DMS79 treated with DMSO at 0.1 percent for 48 hours (cell line): Measurements from ENCODE around the gene OR52N2.

ENCODE experiments used
- DNase-seq: peaks from one replicate; lab custom pipeline; 2025; lab: John Stamatoyannopoulos, UW

OR52N2 gene

DNA sequence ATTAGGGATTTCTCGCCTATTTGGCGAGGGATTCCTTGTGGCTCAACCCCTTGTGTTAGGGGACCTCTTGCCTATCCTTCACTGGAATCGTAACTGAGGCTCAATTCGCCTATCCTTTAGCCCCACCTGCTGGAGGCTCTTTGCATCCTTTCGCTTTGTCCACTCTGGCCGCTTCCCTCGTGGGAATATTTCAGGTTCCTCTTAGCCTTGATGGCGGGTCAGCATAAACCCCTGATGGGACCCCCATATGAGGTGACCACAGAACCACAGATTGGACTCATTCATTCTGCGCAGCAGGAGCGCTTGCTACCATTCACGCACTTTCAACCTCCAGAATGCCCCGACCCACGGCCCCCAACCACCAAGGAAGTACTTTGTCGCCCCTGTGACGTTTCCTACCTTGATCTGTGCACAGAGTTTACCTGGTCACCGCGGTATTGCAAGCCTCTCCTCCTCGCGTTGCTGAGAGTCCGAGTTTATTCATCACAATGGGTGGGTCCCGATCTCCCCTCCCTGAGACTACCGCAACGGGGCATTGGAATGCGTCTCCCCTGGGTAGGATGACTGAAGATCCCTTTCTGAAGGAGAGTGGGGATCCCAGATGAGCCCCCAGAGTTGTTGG, at the start of gene OR52N2:
Gene OR52N2, plus strand, starts transcription at position 425 of the 622 bp plus-strand sequence. CDS start 11,412 bp downstream, outside the sequence.
- peak; percentile 11 for DNase-seq

DNA sequence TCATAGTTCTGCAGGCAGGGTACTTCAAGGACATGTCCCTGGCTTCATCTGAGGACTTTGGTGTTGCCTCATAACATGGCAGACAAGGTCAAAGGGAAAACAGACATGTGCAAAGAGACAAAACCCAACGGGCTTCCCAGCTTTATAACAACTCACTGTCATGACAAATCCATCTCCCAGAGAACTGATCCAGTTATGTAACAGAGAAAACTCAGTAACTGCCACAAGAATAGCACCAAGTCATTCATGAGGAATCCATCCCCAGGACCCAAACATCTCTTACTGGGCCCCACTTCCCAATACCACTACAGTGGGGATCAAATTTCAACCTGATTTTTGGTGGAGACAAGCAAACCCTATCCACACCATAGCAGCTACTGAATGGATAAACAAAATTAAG, 41.7 kb upstream of the OR52N2 start:
- no peak for DNase-seq

DNA sequence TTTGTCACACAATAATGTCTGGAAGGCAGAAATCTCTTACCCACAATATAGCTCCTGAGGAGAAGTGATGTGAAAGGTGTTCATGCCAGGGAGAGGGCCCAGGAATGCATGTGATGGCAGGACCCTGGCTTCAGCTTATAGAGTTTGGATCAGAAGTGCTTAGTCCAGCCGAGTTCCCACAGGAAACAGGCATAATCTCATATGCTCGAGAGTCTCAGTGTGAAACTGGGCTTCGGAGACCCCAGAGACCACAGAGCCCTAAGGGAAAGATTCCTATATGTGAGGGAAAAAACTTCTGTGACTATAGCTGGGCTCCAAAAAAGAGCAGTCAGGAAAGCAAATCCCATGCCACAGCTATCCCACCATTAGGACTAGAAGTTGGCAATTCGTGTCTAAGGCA, 25.5 kb upstream of the OR52N2 start, which contains the start of gene OR52N5:
Gene OR52N5, minus strand, starts transcription at position 101 of the 400 bp plus-strand sequence. CDS start 4,721 bp downstream, outside the sequence.
- no peak for DNase-seq

DNA sequence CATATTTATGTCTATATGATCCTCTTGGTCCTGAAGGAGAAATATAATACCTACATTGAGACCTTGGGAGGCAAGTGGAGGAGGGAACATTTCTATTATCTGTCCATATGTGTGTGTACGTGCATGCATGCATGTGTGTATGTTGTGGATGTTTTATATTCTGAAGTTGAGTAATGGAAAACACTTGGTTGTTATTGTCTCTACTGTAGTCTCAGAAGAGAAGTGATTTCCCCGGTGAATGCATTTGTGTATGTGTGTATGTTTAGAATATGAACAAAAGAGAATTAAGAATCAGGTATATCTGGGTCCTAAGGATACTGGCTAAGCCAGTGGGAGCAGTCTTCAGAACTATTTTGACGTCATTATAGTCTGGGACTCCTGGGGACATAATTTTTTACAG, 17.6 kb upstream of the OR52N2 start, which contains the start of gene OR52N1:
Gene OR52N1, minus strand, starts transcription at position 101 of the 400 bp plus-strand sequence. CDS start 2,449 bp downstream, outside the sequence.
- DNase-seq: no peak

DNA sequence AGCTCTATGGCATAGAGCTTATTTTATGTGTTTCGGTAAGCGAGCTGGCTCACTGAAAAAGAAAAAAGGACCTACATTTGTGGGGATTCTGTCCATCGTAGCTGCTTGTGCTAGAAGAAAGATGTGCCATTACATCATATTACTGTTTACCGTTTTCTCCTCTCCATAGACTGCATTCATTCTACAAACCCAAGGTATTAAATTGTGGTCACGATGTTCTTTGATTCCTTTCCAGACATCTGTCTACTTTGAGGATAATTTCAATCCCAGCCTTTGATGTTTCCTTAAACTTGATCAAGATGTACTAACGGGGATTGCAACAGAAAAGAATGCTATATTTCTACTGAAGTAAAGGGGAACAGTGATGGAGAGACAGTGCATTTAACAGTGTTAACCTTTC, 12.2 kb upstream of the OR52N2 start:
- DNase-seq: no peak

DNA sequence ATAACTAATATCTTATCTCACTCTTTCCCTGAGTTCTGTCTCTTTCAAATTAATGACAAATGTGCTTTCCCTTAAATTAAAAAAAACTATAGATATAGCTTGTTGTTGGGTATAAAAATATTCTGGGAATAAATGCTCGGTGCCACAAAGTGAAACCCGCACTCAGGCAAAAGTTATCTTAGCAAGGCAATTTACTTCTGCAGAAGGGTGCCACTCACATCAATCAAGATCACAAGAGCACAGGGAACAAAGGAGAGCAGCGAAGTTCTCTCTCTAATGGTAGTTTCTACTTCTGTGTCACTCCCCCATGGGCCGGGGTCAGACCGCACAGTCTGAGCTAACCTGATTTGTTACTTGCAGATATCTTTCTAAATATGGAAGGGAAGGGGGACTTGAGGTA, 4.7 kb upstream of the OR52N2 start:
- DNase-seq: no peak

DNA sequence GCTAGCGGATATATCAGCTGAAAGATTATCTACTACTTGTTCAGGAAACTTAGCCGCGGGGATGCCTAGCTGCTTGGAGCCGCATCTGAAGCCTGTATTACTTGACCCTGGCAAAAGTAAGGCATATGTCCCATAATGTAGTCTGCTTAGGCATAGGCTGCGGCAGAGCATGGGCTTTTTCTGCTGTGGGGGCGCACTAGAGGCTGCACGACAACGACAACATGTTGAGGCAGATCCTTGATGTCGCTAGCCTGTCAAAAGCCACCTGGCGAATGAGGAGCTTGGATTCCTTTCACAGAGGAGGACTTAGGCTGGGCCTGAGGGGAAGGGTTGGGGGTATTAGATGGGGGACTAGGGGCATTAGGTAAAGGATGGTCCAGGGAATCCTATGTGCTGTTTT, 1.1 kb upstream of the OR52N2 start:
- DNase-seq: no peak

DNA sequence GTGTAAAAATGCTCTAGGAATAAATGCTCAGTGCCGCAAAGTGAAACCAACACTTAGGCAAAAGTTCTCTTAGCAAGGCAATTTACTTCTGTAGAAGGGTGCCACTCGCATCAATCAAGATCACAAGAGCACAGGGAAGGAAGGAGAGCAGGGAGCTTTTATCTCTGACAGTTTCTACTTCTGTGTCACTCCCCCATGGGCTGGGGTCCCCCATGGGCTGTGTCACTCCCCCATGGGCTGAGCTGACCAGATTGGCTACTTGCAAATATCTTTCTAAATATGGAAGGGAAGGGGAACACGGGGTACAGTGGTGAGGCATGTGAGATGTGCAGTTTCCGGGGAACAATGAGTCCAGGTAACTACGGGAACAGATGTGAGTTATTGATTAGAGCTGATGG, 397 bp downstream of the OR52N2 start:
- DNase-seq: no peak

DNA sequence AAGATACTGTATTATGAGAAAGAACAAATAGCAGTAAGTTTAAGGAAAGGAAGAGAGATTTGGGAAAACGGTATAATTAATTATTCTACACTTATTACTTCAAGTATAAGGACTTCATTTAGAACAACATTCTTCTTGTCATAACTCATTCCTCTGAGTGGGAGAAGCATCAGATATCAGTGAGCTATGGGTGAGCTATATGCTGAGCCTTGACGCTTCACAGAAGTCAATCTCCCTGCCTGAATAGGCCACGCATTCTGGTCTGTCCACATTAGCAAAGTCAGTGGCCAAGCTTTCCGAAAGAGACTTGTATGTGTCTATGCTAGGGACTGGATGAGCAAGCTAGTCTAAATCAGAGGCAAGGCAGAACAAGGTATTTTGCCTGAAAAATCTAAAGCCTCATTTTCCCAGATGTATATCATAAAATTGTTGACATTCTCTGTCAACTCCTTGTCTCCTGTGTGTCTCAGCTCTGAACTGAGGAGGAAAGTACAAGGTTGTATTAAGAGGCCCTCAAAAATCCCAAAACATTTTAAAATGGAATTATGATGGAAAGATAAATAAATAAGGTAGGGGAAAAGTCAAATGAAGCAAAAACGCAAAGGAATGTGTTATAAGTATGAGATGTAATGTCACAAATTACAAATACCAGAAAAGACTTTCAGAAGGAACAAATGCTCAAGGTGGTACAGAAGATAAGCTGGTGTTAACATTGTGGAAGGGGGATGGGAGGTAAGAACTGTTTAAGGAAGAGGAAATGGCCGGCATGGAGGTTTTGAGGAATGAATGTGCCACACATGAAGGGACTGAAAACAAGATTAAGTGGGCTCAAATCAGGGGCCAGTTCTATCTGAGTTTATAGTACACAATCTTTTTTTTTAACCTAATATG, 1.4 kb downstream of the OR52N2 start:
- no peak for DNase-seq

DNA sequence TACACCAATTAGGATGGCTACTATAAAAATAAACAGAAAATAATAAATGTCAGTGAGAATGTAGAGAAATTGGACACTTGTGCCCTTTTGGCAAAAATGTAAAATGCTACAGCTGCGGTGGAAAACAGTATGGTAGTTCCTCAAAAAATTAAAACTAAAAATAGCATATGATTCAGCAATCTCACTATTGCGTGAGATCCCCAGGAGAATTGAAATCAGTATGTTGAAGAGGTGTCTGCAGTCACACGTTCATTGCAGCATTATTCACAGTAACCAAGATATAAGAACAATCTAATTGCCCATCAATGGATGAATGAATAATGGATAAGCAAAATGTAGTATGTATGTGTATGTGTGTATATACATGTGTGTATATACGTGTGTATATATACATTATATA, 6.8 kb downstream of the OR52N2 start:
- DNase-seq: no peak

DNA sequence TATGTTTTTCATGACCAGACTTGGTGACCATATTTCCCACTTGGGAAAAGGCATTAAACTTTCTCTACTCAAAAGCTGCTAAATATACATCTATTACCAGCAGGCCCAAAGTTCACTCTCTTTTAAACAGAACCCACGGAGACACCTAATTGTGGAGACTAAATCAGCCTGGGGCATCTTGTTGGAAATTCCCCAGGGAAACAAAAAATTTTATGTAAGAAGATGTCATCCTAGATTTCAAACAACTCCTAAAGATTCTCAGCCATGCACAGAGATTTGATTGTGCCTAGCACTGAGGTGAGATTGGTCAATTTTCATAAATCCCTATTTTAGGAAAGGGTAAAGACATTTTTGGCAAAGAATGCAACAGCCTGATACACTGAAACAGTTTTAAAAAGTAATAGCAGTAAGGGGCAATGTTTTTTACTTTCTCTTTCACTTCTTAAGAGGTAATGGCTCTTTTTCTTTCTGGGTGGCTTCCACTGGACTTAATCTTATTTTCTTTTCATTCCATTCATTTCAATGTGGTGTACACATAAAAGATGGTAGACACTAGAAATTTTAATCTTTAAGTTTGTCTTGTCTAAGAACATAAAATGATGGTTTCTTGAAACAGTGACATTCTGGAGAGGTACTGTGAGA, 9.6 kb downstream of the OR52N2 start:
- no peak for DNase-seq

DNA sequence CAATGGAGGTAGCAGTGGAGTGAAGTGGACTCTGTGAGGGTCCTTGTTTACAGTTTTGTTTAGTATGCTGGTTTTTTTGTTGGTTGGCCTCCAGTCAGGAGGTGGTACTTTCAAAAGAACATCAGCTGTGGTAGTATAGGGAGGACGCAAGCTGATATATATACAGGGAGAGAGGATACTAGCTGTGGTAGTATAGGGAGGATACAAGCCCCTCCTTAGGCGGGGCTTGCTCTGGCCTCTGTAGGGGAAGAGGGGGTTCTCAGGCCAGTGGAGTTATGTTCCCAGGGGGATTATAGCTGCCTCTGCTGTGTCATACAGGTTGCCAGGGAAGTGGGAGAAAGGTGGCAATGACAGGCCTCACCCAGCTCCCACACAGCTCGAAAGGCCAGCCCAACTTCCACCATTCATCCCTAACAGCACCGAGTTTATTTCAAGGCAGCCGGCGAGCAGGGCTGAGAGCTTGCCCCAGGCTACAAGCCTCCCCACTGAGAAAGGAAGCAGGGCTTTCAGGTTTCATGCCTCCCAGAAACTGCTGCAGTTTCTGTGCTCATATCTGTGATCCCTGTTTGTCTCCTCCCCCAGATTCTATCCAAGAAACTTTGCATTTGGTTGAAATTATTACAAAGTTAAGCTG, 22.6 kb downstream of the OR52N2 start:
- DNase-seq: no peak

DNA sequence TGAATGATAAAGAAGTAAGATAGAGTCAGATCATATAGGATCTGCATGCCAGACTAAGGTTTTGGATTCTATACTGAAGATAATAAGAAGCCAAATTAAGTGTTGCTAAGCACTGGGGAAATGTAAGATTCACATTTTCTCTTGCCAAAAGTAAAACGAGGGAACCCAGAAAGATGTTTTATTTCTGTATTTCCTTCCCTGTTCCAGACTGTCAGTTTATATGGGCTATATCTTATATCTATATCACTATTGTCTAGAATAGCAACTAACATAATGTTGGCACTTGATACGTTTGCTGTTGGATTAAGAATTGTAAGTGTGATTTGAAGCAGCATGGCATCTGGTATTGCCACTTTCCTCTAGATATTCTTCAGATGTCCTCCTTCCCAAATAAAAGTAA, 24.7 kb downstream of the OR52N2 start:
- no peak for DNase-seq

DNA sequence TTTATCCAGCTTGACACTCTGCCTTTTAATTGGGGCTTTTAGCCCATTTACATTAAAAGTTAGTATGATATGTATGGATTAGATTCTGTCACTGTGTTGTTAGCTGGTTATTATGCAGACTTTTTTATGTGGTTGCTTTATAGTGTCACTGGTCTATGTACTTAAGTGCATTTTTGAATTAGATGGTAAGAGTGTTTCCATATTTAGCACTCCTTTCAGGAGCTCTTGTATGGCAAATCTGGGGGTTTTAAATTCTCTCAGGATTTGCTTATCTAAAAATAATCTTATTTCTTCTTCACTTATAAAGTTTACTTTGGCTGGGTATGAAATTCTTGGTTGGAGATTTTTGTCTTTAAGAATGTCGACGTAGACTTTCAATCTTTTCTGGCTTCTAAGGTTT, 29.0 kb downstream of the OR52N2 start:
- no peak for DNase-seq

DNA sequence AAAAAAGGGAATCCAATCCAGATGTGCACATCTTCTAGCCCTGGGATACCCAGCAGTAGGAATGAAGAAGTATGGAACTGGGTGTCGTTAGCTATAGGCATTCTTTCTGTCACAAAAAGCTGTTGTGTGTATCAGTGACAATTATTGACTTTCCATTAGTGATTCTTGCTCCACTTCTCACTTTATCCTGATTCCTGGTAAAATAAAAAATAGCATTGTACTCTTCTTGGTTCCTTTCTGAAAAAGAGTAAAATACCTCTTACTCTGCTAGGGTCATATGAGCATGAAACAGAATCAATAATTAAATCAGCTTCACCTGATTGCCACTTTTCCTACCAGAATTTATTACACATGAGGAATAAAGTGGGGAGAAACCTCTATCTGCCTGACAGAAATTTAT, 33.1 kb downstream of the OR52N2 start, which contains the start of gene OR52E6:
Gene OR52E6, minus strand, starts transcription at position 101 of the 400 bp plus-strand sequence. Its CDS starts 0 bp downstream, at position 101.
- no peak for DNase-seq

DNA sequence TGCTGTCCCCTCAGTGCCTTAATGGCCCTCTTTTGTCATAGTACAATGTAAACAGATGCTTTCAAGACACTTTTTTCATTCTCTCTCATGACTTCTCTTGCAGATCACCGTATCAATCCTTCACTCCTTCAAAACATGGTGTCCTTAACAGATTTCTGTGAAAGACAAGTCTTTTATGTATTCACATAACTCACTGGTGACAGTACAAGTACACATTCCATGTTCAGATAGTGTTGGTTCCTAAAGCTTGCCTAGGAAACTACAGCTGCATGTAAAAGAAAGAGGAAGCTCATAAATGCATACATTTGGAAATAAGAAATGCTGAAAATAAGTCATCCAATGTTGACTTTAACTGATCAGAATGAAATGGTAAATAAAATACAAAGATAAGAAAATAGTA, 38.0 kb downstream of the OR52N2 start:
- no peak for DNase-seq

DNA sequence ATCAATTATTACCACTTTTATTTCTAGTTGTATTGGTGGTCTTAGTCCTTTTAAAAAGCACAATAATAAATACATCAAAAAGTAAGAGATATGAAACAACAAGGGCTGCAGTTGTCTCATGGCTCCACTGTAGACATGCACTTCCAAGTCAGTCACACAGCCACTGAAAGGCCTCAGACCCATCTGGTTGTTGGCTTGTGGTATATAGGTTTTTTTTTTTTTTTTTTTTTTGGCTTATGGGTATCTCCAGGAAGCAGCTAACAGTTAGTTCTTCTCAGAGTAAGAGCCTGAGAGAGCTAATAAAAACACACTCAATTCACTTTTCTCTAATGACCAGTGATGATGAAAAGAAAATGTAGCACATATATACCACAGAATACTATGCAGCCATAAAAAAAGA, 39.0 kb downstream of the OR52N2 start:
- DNase-seq: no peak

DNA sequence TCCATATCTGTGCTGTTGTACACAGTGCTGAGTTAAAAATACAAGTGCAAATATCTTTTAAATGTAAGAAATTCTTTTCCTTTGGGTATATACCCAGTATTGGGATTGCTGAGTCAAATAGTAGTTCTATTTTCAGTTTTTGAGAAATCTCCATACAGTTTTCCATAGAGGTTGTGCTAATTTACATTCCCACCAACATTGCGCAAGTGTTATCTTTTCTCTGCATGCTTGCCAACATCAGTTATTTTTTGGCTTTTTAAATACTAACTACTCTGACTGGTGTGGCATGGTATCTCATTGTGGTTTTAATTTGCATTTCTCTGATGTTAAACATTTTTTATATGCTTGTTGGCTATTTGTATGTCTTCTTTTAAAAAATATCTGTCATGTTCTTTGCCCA, 42.3 kb downstream of the OR52N2 start:
- DNase-seq: no peak

DNA sequence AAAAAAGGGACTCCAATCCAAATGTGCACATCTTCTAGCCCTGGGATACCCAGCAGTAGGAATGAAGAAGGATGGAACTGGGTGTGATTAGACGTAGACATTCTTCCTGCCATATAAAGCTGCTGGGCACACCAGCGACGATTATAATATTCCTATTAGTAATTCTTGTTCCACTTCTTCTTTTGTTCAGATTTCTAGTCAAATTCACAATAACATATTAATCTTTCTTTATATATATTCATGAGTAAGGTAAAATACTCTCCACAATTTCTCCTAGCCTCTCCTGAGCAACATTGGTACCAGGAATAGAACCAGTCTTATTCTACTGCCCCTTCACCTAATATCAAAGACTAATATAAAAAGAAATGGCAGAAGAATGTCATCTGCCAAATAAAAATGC, 48.9 kb downstream of the OR52N2 start, which contains the start of gene OR52E8:
Gene OR52E8, minus strand, starts transcription at position 101 of the 400 bp plus-strand sequence. Its CDS starts 0 bp downstream, at position 101.
- no peak for DNase-seq

DNA sequence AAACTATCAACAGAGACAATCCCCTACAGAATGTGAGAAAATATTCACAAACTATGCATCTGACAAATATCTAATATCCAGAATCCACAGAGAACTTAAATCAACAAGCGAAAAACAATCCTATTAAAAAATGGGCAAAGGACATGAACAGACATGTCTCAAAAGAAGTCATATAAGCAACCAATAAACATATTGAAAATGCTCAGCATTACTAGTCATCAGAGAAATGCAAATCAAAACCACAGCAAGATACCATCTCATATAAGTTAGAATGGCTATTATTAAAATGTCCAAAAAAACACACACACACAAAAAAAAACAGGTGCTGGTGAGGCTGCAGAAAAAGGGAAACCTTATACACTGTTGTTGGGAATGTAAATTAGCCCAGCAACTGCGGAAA, 57.1 kb downstream of the OR52N2 start:
- DNase-seq: no peak
